Stomach (tissue), 9 donors: ENCODE measurements around the gene ZC3H7B. TPM values are rescaled to one million over a fixed set of nuclear protein-coding genes. Genes with fewer than 3 reads are reported as not detected.
A peak's percentile ranks its signal among the peaks of the same experiment; 100 is the strongest.

ENCODE experiments used
- DNase-seq, 2 donors: peaks; one replicate each; pipeline versions ENCODE4 v3.0.0 to v3.0.0-alpha.2; 2013 to 2019
- H3K27ac ChIP-seq, 5 donors: fragments of 200-600 bp in 4 of 5; sonication (generic) in 4 of 5; one replicate each; pipeline ENCODE4 v1.5.1; 2013 to 2019; ENCODE audit warnings: mild to moderate bottlenecking in 1 of 5, moderate library complexity in 1 of 5
- H3K27me3 ChIP-seq, 3 donors: fragments of 200-600 bp; sonication (generic); one replicate each; pipeline ENCODE4 v1.5.1; 2017 to 2019; ENCODE audit warnings: mixed run types in 1 of 3
- H3K36me3 ChIP-seq, 4 donors: fragments of 200-600 bp; sonication (generic); 1 replicate in 3 of 4; 2 replicates in 1 of 4; pipeline ENCODE4 v1.5.1; 2016 to 2019
- H3K4me1 ChIP-seq, 4 donors: fragments of 200-600 bp; sonication (generic); one replicate each; pipeline ENCODE4 v1.5.1; 2016 to 2019
- H3K4me3 ChIP-seq, 4 donors: fragments of 200-600 bp; sonication (generic) in 3 of 4; one replicate each; pipeline ENCODE4 v1.5.1; 2016 to 2019; ENCODE audit warnings: mild to moderate bottlenecking in 1 of 4
- H3K9me3 ChIP-seq, 4 donors: fragments of 200-600 bp; sonication (generic); one replicate each; pipeline ENCODE4 v1.5.1; 2016 to 2019
- EP300 ChIP-seq: sonication (generic); formaldehyde crosslinking; IDR thresholded peaks from one replicate; pipeline ENCODE4 v1.6.1; 2017; ENCODE audit warnings: antibody characterized with exemption
- POLR2A ChIP-seq, 4 donors: fragments of 450-650 bp; IDR thresholded peaks; one replicate each; pipeline ENCODE4 v1.6.1; 2016; ENCODE audit warnings: antibody characterized with exemption in 4 of 4, control low read depth in 2 of 4, mild to moderate bottlenecking in 1 of 4, moderate library complexity in 1 of 4
- POLR2AphosphoS5 ChIP-seq, 3 donors: sonication (generic); formaldehyde crosslinking; IDR thresholded peaks; one replicate each; pipeline ENCODE4 v1.6.1; 2016; ENCODE audit warnings: antibody characterized with exemption in 3 of 3
- WGBS, 5 donors: extraction: QIAGEN DNeasy Blood & Tissue Kit in 3 of 5; methylation state at CpG; one replicate each; pipeline versions ENCODE4 v1.1.5 to v1.1.7; 2013 to 2018; 5-methylcytosine and 5-hydroxymethylcytosine counted together
- intact Hi-C: fragments of 100-400 bp; cut with DNase I; formaldehyde crosslinking; loops from one replicate; pipeline ENCODE4 v1.15.1; 2023; ENCODE audit warnings: low total_unique reads
- polyA plus RNA-seq, 3 donors: library from polyadenylated mRNA; stranded (reverse); fragments of 200-250 nt; gene quantifications; one replicate each; pipeline ENCODE4 v1.2.3, GENCODE V29; 2013
- total RNA-seq, 5 donors: library from RNA; depleted of rRNA; stranded (reverse); fragments of >200 nt; gene quantifications; one replicate each; pipeline versions ENCODE4 v1.1.0 to v1.2.3, GENCODE V29; 2014 to 2016
- TF ChIP-seq, protein P1 (sequence below), 7 experiments: fragments of 450-650 bp in 4 of 7; fragments of 200-600 bp in 3 of 7; sonication (generic) in 3 of 7; IDR thresholded peaks; one replicate each; pipeline ENCODE4 v1.5.1; 2016 to 2019; ENCODE audit warnings: antibody characterized with exemption in 7 of 7, control low read depth in 2 of 7, mild to moderate bottlenecking in 1 of 7
- donor health status: healthy with polysubstance abuse.
- donor health status: Bipolar disorder and iron deficiency.
- donor health status: healthy.

Gene ZC3H7B
- total and polyA plus RNA-seq, 8 donors = 4.7 to 40.1 (median 26.2) TPM

DNA sequence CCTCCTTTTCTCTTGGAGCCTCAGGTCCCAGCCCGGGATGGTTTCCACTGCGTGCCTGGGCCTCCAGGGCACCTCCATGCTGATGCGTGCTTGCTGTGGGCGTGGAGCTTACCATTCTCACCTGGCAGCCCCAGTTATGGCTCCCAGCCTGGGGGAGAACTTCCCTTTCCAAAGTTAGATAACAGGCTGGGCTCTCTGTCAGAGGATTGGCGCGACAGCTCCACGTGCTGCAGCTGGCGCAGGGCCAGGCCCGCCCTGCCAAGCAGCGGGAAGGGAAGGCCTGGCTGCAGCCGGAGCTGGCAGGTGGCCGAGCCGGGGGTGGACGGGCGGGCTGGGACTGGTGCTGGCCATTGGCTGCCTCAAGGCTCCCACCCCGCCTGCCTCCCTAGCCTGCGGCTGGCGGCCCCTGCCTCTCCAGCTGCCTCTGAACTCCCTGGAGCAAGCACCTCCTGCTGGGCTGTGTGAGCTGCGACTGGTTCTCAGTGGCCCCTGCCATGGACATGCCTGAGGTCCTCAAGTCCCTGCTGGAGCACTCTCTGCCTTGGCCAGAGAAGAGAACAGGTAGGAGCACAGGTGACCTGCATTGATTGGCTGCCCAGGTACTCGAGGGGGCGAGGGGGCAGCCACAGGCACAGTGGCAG is 65.8 kb downstream of the ZC3H7B start:
- TF ChIP-seq, protein P1, sequence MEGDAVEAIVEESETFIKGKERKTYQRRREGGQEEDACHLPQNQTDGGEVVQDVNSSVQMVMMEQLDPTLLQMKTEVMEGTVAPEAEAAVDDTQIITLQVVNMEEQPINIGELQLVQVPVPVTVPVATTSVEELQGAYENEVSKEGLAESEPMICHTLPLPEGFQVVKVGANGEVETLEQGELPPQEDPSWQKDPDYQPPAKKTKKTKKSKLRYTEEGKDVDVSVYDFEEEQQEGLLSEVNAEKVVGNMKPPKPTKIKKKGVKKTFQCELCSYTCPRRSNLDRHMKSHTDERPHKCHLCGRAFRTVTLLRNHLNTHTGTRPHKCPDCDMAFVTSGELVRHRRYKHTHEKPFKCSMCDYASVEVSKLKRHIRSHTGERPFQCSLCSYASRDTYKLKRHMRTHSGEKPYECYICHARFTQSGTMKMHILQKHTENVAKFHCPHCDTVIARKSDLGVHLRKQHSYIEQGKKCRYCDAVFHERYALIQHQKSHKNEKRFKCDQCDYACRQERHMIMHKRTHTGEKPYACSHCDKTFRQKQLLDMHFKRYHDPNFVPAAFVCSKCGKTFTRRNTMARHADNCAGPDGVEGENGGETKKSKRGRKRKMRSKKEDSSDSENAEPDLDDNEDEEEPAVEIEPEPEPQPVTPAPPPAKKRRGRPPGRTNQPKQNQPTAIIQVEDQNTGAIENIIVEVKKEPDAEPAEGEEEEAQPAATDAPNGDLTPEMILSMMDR (IDR thresholded peaks at IDR 0.05) = peak in 2 of 7 experiments; percentile 28 to 33
- TF ChIP-seq POLR2AphosphoS5 (IDR thresholded peaks at IDR 0.05) (peak; percentile 81 to 97 (median 84)), EP300 (no peak)
- Histone ChIP-seq H3K27me3 (no peaks in the 10 kb centered on the region), H3K36me3 (peaks cover 0 to 5% (median 2%) of the 10 kb centered on the region in 4 donors), H3K4me1 (peaks cover 43 to 74% (median 55%) of the 10 kb centered on the region in 4 donors), H3K4me3 (peak overlapping the region; percentile 43 to 51 (median 44)), H3K9me3 (no peaks in the 10 kb centered on the region), H3K27ac (peak overlapping the region; percentile 71 to 85 (median 76))
- intact Hi-C loops = no loop called here
- peak; percentile 98 to 99 for DNase-seq
- WGBS, 5 donors = 1 to 4% (median 3%) methylated on average over 11 to 21 of the region's 21 CpGs

DNA sequence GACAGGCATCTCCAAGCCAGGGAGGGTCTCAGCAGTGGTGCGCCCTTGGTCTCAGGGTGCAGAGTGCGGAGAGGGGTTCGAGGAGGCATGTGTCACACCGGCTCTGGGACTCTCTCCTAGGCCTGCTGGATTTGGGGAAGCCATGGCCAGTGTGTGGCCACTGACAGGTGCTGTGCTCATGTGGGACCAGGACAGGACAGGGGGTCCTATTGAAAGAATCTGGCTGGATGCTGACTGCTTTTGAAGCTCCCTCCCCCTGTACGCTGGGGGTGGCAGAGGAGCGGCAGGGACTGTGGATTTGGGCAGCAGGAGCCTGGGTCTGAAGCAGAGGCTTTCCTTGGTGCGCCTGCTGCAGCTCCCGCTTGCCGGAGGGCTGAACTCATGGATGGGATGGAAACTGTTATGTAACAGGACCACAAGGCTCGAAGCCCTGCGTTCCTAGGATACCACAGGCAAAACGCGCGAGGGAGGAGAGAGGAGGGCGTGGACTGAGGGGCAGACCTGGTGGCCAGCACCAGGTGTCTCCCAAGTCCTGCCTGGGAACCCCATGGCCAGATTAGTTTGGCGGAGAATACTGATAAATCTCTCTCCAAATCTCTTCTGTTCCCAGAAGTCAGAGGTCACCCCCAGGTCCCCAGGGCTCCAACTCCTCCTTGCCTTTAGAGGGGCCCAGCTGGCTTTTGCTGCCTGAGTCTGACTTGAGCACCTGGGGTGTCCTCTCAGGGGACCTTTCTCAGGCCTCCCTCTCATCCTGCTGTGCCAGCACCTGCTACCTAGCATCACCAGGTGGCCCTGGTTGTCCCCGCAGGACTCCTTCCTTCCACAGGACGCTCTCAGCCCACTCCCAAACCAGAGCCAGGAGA is 66.6 kb downstream of the ZC3H7B start:
- TF ChIP-seq, protein P1 (IDR thresholded peaks at IDR 0.05) = peak in 1 of 7 experiments; percentile 3
- no peak for TF ChIP-seq POLR2A (IDR thresholded peaks at IDR 0.05)
- Histone ChIP-seq H3K4me3 (peak overlapping the region; percentile 43 to 51 (median 44)), H3K4me1 (peaks cover 43 to 74% (median 55%) of the 10 kb centered on the region in 4 donors), H3K36me3 (peaks cover 0 to 13% (median 8%) of the 10 kb centered on the region in 4 donors), H3K27me3 (no peaks in the 10 kb centered on the region), H3K9me3 (no peaks in the 10 kb centered on the region), H3K27ac (peak overlapping the region; percentile 71 to 85 (median 76))
- 28 to 37% (median 30%) methylated on average over 14 to 18 of the region's 18 CpGs for WGBS, 5 donors
- peak; percentile 49 to 70 for DNase-seq
- intact Hi-C loops = no loop called here

DNA sequence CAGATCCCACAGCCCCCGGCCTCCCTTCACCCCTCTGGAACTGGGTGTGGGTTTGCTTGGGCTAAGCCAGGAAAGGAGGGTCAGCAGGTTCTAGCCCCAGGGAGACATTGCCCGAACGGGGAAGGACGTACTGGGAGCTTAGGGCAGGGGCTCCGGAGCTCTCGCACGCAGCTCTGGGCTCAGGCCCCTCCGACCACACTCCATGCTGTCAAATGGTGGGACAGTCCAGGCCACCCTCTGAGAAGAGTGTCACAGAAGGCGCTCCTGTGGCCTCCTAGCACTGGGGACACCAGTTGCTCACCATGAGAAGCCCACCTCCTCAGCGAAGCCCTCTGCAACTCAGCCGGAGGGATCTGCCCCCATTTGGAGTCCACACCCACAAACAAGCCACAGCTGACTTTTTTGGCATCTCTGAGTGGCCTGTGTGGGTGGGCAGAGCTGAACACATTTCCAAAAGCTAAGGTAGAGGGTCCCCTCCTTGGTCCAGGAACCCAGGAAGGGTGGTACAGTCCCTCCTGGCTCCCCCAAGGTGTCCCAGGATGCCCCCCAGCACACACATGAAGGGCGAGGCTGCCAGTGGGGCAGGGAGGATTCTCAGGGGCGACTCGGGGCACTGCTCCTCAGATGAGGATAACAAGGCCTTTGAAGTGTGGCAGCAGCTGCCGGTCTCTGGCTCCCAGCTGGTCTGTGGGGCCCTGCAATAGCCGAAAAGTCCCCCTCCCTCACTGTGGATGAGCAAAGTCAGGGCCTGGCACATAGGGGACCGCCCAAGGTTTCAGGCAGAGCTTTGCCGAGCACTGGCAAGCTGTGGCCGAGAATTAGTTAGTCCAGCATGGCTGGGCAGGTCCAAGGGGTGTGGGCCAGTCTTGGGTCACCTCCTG is 67.5 kb downstream of the ZC3H7B start:
- Histone ChIP-seq H3K27me3 (no peaks in the 10 kb centered on the region), H3K4me3 (peak overlapping the region; percentile 43 to 51 (median 44)), H3K9me3 (no peaks in the 10 kb centered on the region), H3K27ac (peak overlapping the region; percentile 71 to 85 (median 76)), H3K36me3 (peaks cover 0 to 21% (median 8%) of the 10 kb centered on the region in 4 donors), H3K4me1 (peaks cover 43 to 74% (median 55%) of the 10 kb centered on the region in 4 donors)
- TF ChIP-seq, protein P1 (IDR thresholded peaks at IDR 0.05) = no peak
- TF ChIP-seq POLR2AphosphoS5 (IDR thresholded peaks at IDR 0.05) = no peak
- no peak for TF ChIP-seq EP300
- TF ChIP-seq POLR2A (IDR thresholded peaks at IDR 0.05) = no peak
- DNase-seq = no peak
- intact Hi-C loops = no loop called here
- WGBS, 5 donors = 54 to 74% (median 68%) methylated on average over 14 to 19 of the region's 19 CpGs

DNA sequence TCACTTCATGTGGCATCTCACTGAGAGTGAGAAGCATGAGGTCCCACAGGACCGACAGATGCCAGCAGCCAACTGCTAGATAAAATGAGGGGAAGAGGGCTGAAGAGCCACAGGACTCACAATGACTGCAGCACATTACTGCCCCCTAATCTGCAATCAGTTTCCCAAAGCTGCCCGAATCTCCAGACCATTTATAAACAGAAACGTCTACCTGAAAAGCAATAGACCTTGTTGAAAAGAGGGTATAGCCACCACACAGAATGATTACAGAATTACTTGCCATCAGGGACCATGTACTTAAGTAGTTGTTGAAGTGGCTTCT is 68.1 kb downstream of the ZC3H7B start:
- peak overlapping the region; percentile 71 to 85 (median 76) for H3K27ac ChIP-seq
- WGBS, 5 donors = 28 to 61% (median 43%) methylated on average over 3 of the region's 3 CpGs
- no peak for DNase-seq
- no peaks in the 10 kb centered on the region for H3K9me3 ChIP-seq
- H3K27me3 ChIP-seq = no peaks in the 10 kb centered on the region
- peak overlapping the region in 3 of 4 donors; percentile 43 to 44 (median 44) for H3K4me3 ChIP-seq
- no peak for TF ChIP-seq POLR2AphosphoS5 (IDR thresholded peaks at IDR 0.05)
- TF ChIP-seq POLR2A (IDR thresholded peaks at IDR 0.05) = no peak
- peaks cover 43 to 70% (median 55%) of the 10 kb centered on the region in 4 donors for H3K4me1 ChIP-seq
- H3K36me3 ChIP-seq = peaks cover 0 to 22% (median 8%) of the 10 kb centered on the region in 4 donors
- intact Hi-C loops = no loop called here
